HEK293T (cell line): Measurements from ENCODE around the gene MYO16.

Source experiments
- CTCF ChIA-PET: fragments of 350-600 bp; formaldehyde crosslinking; extraction: SDS; loops from one replicate; lab custom pipeline; 2021; ENCODE audit warnings: antibody characterized with exemption, inconsistent platforms; lab: Yijun Ruan, JAX
- POLR2A ChIA-PET: fragments of 350-600 bp; formaldehyde crosslinking; extraction: SDS; loops from one replicate; lab custom pipeline; 2020; ENCODE audit warnings: antibody characterized with exemption, inconsistent platforms; lab: Yijun Ruan, JAX
- DNase-seq: peaks from one replicate; pipeline ENCODE4 v3.0.0; 2012; ENCODE audit warnings: mixed read lengths; ENCODE audit errors: extremely low spot score
- ARNT ChIP-seq: fragments of 450-650 bp; IDR thresholded peaks from 2 replicates; pipeline ENCODE4 v1.6.1; 2017; ENCODE audit warnings: mild to moderate bottlenecking
- BHLHE40 ChIP-seq: fragments of 450-650 bp; IDR thresholded peaks from 2 replicates; pipeline ENCODE4 v1.6.1; 2016; ENCODE audit warnings: mild to moderate bottlenecking, moderate library complexity, borderline replicate concordance
- CTBP1 ChIP-seq: fragments of 450-650 bp; IDR thresholded peaks from 2 replicates; pipeline ENCODE4 v1.6.1; 2016; ENCODE audit warnings: borderline replicate concordance
- ELF4 ChIP-seq: fragments of 450-650 bp; IDR thresholded peaks from 2 replicates; pipeline ENCODE4 v1.6.1; 2017; ENCODE audit warnings: antibody characterized with exemption
- FOXA1 ChIP-seq: fragments of 450-650 bp; IDR thresholded peaks from 2 replicates; pipeline ENCODE4 v1.6.1; 2016; ENCODE audit warnings: mild to moderate bottlenecking
- FOXK2 ChIP-seq: fragments of 450-650 bp; IDR thresholded peaks from 2 replicates; pipeline ENCODE4 v1.6.1; 2016; ENCODE audit warnings: mild to moderate bottlenecking
- FOXM1 ChIP-seq: fragments of 450-650 bp; IDR thresholded peaks from 2 replicates; pipeline ENCODE4 v1.6.1; 2017; ENCODE audit warnings: mild to moderate bottlenecking, borderline replicate concordance
- HDGF ChIP-seq: fragments of 450-650 bp; IDR thresholded peaks from 2 replicates; pipeline ENCODE4 v1.6.1; 2017; ENCODE audit warnings: antibody characterized with exemption, borderline replicate concordance
- L3MBTL2 ChIP-seq: fragments of 450-650 bp; conservative IDR thresholded peaks from 2 replicates; pipeline ENCODE4 v1.6.1; 2016; ENCODE audit warnings: mild to moderate bottlenecking
- LEF1 ChIP-seq: fragments of 450-650 bp; IDR thresholded peaks from 2 replicates; pipeline ENCODE4 v1.6.1; 2017; ENCODE audit warnings: mild to moderate bottlenecking, borderline replicate concordance
- NFRKB ChIP-seq: fragments of 450-650 bp; IDR thresholded peaks from 2 replicates; pipeline ENCODE4 v1.6.1; 2016; ENCODE audit warnings: mild to moderate bottlenecking, moderate library complexity
- SP1 ChIP-seq: fragments of 450-650 bp; IDR thresholded peaks from 2 replicates; pipeline ENCODE4 v1.6.1; 2017
- SUZ12 ChIP-seq: fragments of 450-650 bp; IDR thresholded peaks from 2 replicates; pipeline ENCODE4 v1.6.1; 2016; ENCODE audit warnings: mild to moderate bottlenecking
- TARDBP ChIP-seq: fragments of 450-650 bp; IDR thresholded peaks from 2 replicates; pipeline ENCODE4 v1.6.1; 2016
- ZNF384 ChIP-seq: fragments of 450-650 bp; IDR thresholded peaks from 2 replicates; pipeline ENCODE4 v1.6.1; 2016
- TF ChIP-seq, protein P1 (sequence below): fragments of 450-650 bp; IDR thresholded peaks from 2 replicates; pipeline ENCODE4 v1.6.1; 2016

Gene MYO16

DNA sequence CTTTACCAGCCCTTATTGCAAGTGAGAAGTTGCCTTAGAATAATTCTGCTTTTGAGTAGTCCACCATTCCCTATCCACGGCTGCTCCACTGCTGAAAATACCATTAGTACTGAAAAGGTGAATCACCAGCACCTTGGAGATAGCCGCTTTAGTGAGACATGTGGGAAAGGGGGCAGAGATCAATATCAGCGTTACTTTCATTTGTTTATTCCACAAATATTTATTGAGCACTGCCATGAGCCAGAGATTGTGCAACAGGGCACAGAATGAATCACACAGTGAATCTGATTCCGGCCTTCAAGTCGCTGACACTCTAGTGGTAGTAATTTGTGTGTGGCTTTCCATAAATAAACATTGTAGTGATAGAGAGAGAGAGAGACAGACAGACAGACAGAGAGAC, 31.5 kb upstream of the MYO16 start:
- no peak for TF ChIP-seq SP1
- no peak for TF ChIP-seq BHLHE40
- TF ChIP-seq FOXK2, result no peak
- no peak for TF ChIP-seq HDGF
- no peak for TF ChIP-seq NFRKB
- TF ChIP-seq, protein P1, sequence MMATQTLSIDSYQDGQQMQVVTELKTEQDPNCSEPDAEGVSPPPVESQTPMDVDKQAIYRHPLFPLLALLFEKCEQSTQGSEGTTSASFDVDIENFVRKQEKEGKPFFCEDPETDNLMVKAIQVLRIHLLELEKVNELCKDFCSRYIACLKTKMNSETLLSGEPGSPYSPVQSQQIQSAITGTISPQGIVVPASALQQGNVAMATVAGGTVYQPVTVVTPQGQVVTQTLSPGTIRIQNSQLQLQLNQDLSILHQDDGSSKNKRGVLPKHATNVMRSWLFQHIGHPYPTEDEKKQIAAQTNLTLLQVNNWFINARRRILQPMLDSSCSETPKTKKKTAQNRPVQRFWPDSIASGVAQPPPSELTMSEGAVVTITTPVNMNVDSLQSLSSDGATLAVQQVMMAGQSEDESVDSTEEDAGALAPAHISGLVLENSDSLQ, result no peak
- TF ChIP-seq LEF1, result no peak
- TF ChIP-seq ARNT, result no peak
- ChIA-PET CTCF (no interaction called here), POLR2A (no interaction called here)
- no peak for DNase-seq

DNA sequence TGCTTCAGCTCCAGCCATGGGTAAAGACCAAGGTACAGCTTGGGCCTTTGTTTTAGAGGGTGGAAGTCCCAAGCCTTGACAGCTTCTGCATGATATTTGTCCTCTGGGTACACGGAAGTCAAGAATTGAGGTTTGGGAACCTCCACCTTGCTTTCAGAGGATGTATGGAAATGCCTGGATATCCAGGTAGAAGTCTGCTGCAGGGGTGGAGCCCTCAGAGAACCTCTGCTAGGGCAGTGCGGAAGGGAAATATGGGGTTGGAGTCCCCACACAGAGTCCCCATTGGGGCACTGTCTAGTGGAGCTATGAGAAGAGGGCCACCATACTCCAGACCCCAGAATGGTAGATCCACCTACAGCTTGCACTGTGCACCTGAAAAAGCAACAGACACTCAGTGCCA, 23.0 kb upstream of the MYO16 start:
- TF ChIP-seq FOXM1 (no peak), FOXA1 (no peak), L3MBTL2 (no peak), FOXK2 (no peak), TARDBP (no peak)
- CTCF ChIA-PET, result no interaction called here
- no peak for DNase-seq
- POLR2A ChIA-PET, result no interaction called here

DNA sequence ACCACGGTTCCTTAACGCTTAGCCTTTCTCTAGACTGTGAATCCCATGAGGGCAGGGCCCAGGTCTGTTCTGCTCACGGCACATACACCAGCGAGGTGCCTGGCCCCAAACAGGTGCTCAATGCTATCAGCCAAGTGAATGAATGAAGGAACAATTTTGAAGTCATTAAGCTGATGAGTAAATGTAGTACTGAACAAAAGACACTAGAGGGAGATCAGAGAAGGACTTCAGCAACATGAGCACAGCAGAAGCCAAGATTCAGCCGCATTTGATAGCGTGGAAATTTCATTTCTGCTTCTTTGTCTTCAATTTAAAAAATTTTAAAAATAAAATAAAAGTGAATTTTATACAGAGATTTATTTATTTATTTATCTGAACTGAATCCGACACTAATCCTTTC, 20.1 kb upstream of the MYO16 start:
- DNase-seq, result peak; percentile 7
- TF ChIP-seq LEF1, result no peak
- no peak for TF ChIP-seq TARDBP
- no peak for TF ChIP-seq FOXK2
- TF ChIP-seq BHLHE40, result no peak
- TF ChIP-seq, protein P1, result no peak
- no peak for TF ChIP-seq HDGF
- TF ChIP-seq SUZ12, result no peak
- no peak for TF ChIP-seq FOXM1
- no peak for TF ChIP-seq SP1
- ChIA-PET POLR2A (no interaction called here), CTCF (no interaction called here)

DNA sequence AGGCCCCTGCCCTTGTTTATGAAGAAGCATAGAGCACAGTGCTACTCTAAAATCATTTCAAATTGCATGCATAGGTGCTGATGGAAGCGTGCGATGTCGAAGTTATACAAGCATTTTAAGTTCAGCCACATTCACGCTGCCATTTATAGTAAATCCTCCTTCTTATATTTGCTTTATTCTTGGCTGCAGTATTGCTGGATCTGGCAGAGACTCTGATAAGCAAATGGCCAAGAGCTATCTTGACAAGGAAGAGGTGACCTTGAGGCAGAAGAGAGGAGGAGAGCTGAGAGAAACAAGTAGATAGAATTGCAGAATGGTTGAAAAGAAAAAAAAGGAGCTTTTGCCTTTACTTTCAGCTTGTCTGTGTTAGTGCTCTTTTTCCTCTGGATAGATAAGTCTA, 18.9 kb upstream of the MYO16 start:
- no peak for DNase-seq
- TF ChIP-seq ELF4, result no peak
- TF ChIP-seq FOXA1, result no peak
- no peak for TF ChIP-seq ARNT
- no peak for TF ChIP-seq L3MBTL2
- TF ChIP-seq ZNF384, result no peak
- TF ChIP-seq, protein P1, result no peak
- no peak for TF ChIP-seq SUZ12
- TF ChIP-seq SP1, result no peak
- TF ChIP-seq TARDBP, result no peak
- TF ChIP-seq BHLHE40, result no peak
- TF ChIP-seq FOXM1, result no peak
- no peak for TF ChIP-seq HDGF
- TF ChIP-seq NFRKB, result no peak
- no peak for TF ChIP-seq LEF1
- POLR2A ChIA-PET, result no interaction called here
- CTCF ChIA-PET, result no interaction called here

DNA sequence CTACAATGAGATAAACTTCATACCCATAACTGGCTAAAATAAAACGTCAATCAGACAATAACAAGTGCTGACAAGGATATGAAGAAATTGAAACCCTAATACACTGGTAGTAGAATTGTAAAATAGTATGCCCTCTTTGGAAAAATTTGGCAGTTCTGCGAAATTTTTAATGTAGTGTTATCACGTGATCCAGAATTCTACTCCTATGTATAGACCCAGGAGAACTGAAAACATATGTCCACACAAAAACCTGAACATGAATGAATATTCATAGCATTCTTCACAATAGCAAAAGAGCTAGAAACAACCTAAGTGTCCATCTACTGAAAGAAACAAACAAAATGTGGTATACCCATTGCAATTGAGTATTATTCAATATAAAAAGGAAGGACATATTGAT, 14.2 kb upstream of the MYO16 start:
- POLR2A ChIA-PET, result no interaction called here
- TF ChIP-seq SUZ12, result no peak
- TF ChIP-seq BHLHE40, result no peak
- no peak for TF ChIP-seq FOXA1
- TF ChIP-seq NFRKB, result no peak
- TF ChIP-seq ELF4, result no peak
- TF ChIP-seq ZNF384, result no peak
- TF ChIP-seq TARDBP, result no peak
- TF ChIP-seq, protein P1, result no peak
- no peak for TF ChIP-seq LEF1
- TF ChIP-seq CTBP1, result no peak
- no peak for TF ChIP-seq FOXK2
- no peak for TF ChIP-seq FOXM1
- no peak for TF ChIP-seq L3MBTL2
- TF ChIP-seq HDGF, result no peak
- no peak for TF ChIP-seq ARNT
- TF ChIP-seq SP1, result no peak
- no peak for DNase-seq
- CTCF ChIA-PET, result no interaction called here

DNA sequence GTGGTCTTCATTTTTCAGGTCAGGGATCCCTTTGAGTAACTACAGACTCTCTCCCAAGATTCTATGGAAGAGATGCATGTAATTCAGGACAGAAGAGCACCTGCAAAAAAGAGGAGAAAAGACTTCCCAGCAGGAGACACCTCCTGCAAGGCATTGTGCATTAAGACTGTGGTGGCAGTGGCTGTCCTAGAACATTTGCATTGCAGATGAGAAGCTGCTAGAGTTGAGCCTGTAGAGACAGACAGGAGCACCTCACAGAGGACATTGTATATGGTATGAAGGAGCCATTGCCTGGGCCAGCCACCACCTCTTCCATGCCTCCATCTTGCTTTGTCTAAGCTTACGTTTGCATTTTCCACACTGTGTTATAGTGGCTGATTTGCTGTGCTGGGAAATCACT, 11.2 kb upstream of the MYO16 start:
- ChIA-PET POLR2A (no interaction called here), CTCF (no interaction called here)
- no peak for DNase-seq
- TF ChIP-seq CTBP1, result no peak
- no peak for TF ChIP-seq TARDBP
- TF ChIP-seq NFRKB, result no peak
- no peak for TF ChIP-seq FOXK2
- no peak for TF ChIP-seq ARNT
- TF ChIP-seq FOXM1, result no peak
- TF ChIP-seq LEF1, result no peak
- no peak for TF ChIP-seq FOXA1
- TF ChIP-seq SP1, result no peak
- no peak for TF ChIP-seq ZNF384
